GM15510 (cell line): Measurements from ENCODE around the gene REXO4.

ENCODE experiments used
- POLR2A ChIP-seq: IDR thresholded peaks from 3 replicates; pipeline ENCODE4 v1.6.1; 2011; ENCODE audit warnings: borderline replicate concordance; ENCODE audit not compliant: insufficient read length; ENCODE audit errors: extremely low read depth

Gene REXO4

GRCh38 chr9:133406480-133407307, 11.1 kb downstream of the REXO4 start:
- TF ChIP-seq POLR2A: no peak

- no peak for TF ChIP-seq POLR2A
Observed at GRCh38 chr9:133405508-133406438, 12.0 kb downstream of the REXO4 start.

GRCh38 chr9:133404454-133405002, 13.3 kb downstream of the REXO4 start:
- peak; percentile 20 for TF ChIP-seq POLR2A

- TF ChIP-seq POLR2A: no peak
Observed at GRCh38 chr9:133403766-133404453, 13.9 kb downstream of the REXO4 start.

GRCh38 chr9:133402689-133403088, 15.1 kb downstream of the REXO4 start:
- no peak for TF ChIP-seq POLR2A

- TF ChIP-seq POLR2A: no peak
Observed at GRCh38 chr9:133401588-133401987, 16.2 kb downstream of the REXO4 start.

GRCh38 chr9:133400292-133400691, 17.5 kb downstream of the REXO4 start:
- no peak for TF ChIP-seq POLR2A

- TF ChIP-seq POLR2A: no peak
Observed at GRCh38 chr9:133397895-133398294, 19.9 kb downstream of the REXO4 start.

GRCh38 chr9:133397370-133397769, 20.4 kb downstream of the REXO4 start:
- TF ChIP-seq POLR2A: no peak

GRCh38 chr9:133396952-133397351, 20.9 kb downstream of the REXO4 start:
- no peak for TF ChIP-seq POLR2A

GRCh38 chr9:133394687-133395271, 23.0 kb downstream of the REXO4 start:
- TF ChIP-seq POLR2A: no peak

- TF ChIP-seq POLR2A: no peak
Observed at GRCh38 chr9:133393399-133393798, 24.4 kb downstream of the REXO4 start.

GRCh38 chr9:133390713-133391112, 27.1 kb downstream of the REXO4 start:
- no peak for TF ChIP-seq POLR2A

- no peak for TF ChIP-seq POLR2A
Observed at GRCh38 chr9:133389562-133389961, 28.2 kb downstream of the REXO4 start.
